NCI-H460 (cell line): ENCODE measurements around the gene ICOS. TPM values are rescaled to one million over a fixed set of nuclear protein-coding genes. Genes with fewer than 3 reads are reported as not detected.

Source experiments
- DNase-seq: peaks from one replicate; pipeline ENCODE4 v3.0.0-alpha.2; 2016; ENCODE audit warnings: low read depth; ENCODE audit errors: extremely low read depth
- polyA plus RNA-seq: library from polyadenylated mRNA; depleted of rRNA; stranded (reverse); fragments of >200 nt; gene quantifications from 2 replicates; pipeline ENCODE4 v1.2.3, GENCODE V29; 2014; cell fraction: nucleus; rRNA removed
- total RNA-seq: library from RNA; depleted of rRNA; stranded (reverse); fragments of >200 nt; shearing (Covaris generic); gene quantifications from 2 replicates; pipeline ENCODE4 v1.2.3, GENCODE V29; 2014; rRNA removed

Gene ICOS
- total RNA-seq: not detected in 2 replicates
- not detected in 2 replicates for polyA plus RNA-seq

GRCh38 chr2:203936535-203936934 lies at the start of gene ICOS:
ICOS (plus strand) TSS chr2:203936763; CDS start chr2:203936815, 52 bp downstream.
- no peak for DNase-seq

- DNase-seq: no peak
Measured at GRCh38 chr2:203887677-203888076, 48.9 kb upstream of the ICOS start.

GRCh38 chr2:203889542-203889941 lies 47.0 kb upstream of the ICOS start:
- DNase-seq: no peak

- no peak for DNase-seq
Measured at GRCh38 chr2:203889944-203890343, 46.6 kb upstream of the ICOS start.

- DNase-seq: no peak
Measured at GRCh38 chr2:203890733-203891132, 45.8 kb upstream of the ICOS start.

GRCh38 chr2:203891474-203891873 lies 45.1 kb upstream of the ICOS start:
- DNase-seq: no peak

- DNase-seq: no peak
Measured at GRCh38 chr2:203892207-203892606, 44.4 kb upstream of the ICOS start.

- DNase-seq: no peak
Measured at GRCh38 chr2:203893401-203893800, 43.2 kb upstream of the ICOS start.

GRCh38 chr2:203893840-203894239 lies 42.7 kb upstream of the ICOS start:
- no peak for DNase-seq

GRCh38 chr2:203894262-203894661 lies 42.3 kb upstream of the ICOS start:
- no peak for DNase-seq

GRCh38 chr2:203897544-203897943 lies 39.0 kb upstream of the ICOS start:
- DNase-seq: no peak

GRCh38 chr2:203898657-203899056 lies 37.9 kb upstream of the ICOS start:
- DNase-seq: no peak

GRCh38 chr2:203900253-203900652 lies 36.3 kb upstream of the ICOS start:
- DNase-seq: no peak

- no peak for DNase-seq
Measured at GRCh38 chr2:203904022-203904421, 32.5 kb upstream of the ICOS start.

- no peak for DNase-seq
Measured at GRCh38 chr2:203905656-203906055, 30.9 kb upstream of the ICOS start.

GRCh38 chr2:203908066-203908796 lies 28.3 kb upstream of the ICOS start:
- no peak for DNase-seq

- no peak for DNase-seq
Measured at GRCh38 chr2:203908797-203909185, 27.8 kb upstream of the ICOS start.

GRCh38 chr2:203909261-203909967 lies 27.1 kb upstream of the ICOS start:
- peak; percentile 26 for DNase-seq

- no peak for DNase-seq
Measured at GRCh38 chr2:203909974-203910373, 26.6 kb upstream of the ICOS start.

- no peak for DNase-seq
Measured at GRCh38 chr2:203913947-203914346, 22.6 kb upstream of the ICOS start.

- no peak for DNase-seq
Measured at GRCh38 chr2:203914546-203915182, 21.9 kb upstream of the ICOS start.

- no peak for DNase-seq
Measured at GRCh38 chr2:203915256-203915655, 21.3 kb upstream of the ICOS start.
